Parathyroid adenoma (tissue), 2 donors: ENCODE data around the gene DYNLT4.
A peak's percentile ranks its signal among the peaks of the same experiment; 100 is the strongest.
"Not testable (repeated sequence)": the region's sequence is repeated elsewhere in the genome, so short reads cannot be mapped to it uniquely, and the experiment has no call there.

Source experiments
- H2AFZ ChIP-seq: fragments of 300-600 bp; sonication (generic); one replicate; pipeline ENCODE4 v1.7.0; 2017; ENCODE audit warnings: antibody characterized with exemption, mild to moderate bottlenecking
- H3K27ac ChIP-seq: fragments of 300-600 bp; sonication (generic); one replicate; pipeline ENCODE4 v1.7.0; 2017
- H3K27me3 ChIP-seq: fragments of 300-600 bp; sonication (generic); one replicate; pipeline ENCODE4 v1.7.0; 2017; ENCODE audit warnings: low read length; ENCODE audit not compliant: control insufficient read depth, insufficient read depth
- H3K36me3 ChIP-seq: fragments of 300-600 bp; sonication (generic); one replicate; pipeline ENCODE4 v1.7.0; 2017; ENCODE audit warnings: low read length; ENCODE audit not compliant: control insufficient read depth, insufficient read depth
- H3K4me1 ChIP-seq: fragments of 300-600 bp; sonication (generic); one replicate; pipeline ENCODE4 v1.7.0; 2017; ENCODE audit warnings: control low read depth
- H3K4me2 ChIP-seq: fragments of 300-600 bp; sonication (generic); one replicate; pipeline ENCODE4 v1.7.0; 2017; ENCODE audit warnings: low read length
- H3K4me3 ChIP-seq: fragments of 300-600 bp; sonication (generic); one replicate; pipeline ENCODE4 v1.7.0; 2017; ENCODE audit warnings: low read depth, low read length
- H3K79me2 ChIP-seq: fragments of 300-600 bp; sonication (generic); one replicate; pipeline ENCODE4 v1.7.0; 2017; ENCODE audit warnings: control low read depth
- H3K9ac ChIP-seq: fragments of 300-600 bp; sonication (generic); one replicate; pipeline ENCODE4 v1.7.0; 2017; ENCODE audit warnings: mild to moderate bottlenecking
- H3K9me3 ChIP-seq: fragments of 300-600 bp; sonication (generic); one replicate; pipeline ENCODE4 v1.7.0; 2017; ENCODE audit warnings: low read length; ENCODE audit not compliant: control insufficient read depth
- TF ChIP-seq, protein P1 (sequence below): fragments of 300-600 bp; sonication (generic); IDR thresholded peaks from one replicate; pipeline ENCODE4 v1.7.0; 2017; ENCODE audit warnings: antibody characterized with exemption, mild to moderate bottlenecking
- donor health status: primary hyperparathyroidism.

Gene DYNLT4

DNA sequence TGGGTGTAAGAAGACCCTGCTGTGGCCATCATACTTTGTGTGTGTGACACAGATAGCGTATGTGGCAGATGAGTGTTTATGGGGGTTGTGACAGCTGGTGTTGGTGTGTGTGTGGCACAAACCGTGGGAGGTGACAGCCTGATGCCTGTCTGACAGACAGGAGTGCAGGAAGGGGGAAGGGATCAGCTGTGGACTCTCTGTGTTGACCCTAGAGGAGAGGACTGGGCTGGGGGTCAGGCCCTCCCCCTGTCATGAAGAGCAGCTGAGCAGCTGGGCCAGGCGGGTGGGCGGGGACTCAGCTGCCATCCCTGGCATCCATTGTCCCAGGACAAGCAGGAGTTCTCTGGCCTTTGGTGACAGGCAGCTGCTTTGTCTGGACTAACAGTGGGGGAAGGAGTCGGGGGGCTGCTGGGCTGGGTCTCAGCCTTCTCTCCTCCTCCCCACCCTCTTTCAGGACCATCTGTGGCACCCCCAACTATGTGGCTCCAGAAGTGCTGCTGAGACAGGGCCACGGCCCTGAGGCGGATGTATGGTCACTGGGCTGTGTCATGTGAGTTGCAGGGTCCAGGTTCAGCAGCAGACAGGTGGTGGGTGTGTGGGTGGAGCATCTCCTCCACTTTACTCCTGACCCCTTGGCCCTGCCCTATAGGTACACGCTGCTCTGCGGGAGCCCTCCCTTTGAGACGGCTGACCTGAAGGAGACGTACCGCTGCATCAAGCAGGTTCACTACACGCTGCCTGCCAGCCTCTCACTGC, 4.7 kb downstream of the DYNLT4 start:
- H3K27ac ChIP-seq = no peak overlapping the region

DNA sequence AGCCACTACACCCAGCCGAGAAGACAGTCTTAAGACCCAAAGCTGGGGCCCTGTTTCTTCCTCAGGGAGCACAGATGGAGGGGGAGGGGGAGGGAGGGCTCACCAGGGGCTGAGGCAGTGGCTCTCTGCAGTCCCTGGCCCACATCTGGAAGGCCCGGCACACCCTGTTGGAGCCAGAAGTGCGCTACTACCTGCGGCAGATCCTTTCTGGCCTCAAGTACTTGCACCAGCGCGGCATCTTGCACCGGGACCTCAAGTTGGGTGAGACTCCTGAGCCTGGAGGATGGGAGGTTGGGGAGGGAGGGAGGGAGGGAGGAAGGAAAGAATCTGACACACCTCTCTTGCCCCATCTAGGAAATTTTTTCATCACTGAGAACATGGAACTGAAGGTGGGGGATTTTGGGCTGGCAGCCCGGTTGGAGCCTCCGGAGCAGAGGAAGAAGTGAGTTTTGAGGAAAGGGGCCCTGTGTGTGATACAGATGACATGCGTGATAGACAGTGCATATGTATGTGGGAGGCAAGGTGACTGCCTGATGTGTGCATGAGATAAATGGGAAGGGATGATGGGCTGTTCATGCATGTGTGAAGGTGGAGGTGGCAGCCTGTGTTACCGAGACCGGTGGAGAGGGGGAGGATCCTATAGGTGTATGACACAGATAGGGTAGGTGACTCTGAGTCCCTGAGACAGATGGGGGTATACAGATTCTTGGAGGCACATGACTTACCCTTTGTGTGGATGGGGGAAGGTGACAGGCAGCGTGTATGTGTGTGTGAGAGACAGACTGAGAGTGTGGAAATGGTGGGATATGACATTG, 5.5 kb downstream of the DYNLT4 start:
- TF ChIP-seq, protein P1, sequence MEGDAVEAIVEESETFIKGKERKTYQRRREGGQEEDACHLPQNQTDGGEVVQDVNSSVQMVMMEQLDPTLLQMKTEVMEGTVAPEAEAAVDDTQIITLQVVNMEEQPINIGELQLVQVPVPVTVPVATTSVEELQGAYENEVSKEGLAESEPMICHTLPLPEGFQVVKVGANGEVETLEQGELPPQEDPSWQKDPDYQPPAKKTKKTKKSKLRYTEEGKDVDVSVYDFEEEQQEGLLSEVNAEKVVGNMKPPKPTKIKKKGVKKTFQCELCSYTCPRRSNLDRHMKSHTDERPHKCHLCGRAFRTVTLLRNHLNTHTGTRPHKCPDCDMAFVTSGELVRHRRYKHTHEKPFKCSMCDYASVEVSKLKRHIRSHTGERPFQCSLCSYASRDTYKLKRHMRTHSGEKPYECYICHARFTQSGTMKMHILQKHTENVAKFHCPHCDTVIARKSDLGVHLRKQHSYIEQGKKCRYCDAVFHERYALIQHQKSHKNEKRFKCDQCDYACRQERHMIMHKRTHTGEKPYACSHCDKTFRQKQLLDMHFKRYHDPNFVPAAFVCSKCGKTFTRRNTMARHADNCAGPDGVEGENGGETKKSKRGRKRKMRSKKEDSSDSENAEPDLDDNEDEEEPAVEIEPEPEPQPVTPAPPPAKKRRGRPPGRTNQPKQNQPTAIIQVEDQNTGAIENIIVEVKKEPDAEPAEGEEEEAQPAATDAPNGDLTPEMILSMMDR = no peak
- no peak overlapping the region for H2AFZ ChIP-seq
- peaks cover 3% of the 10 kb centered on the region for H3K4me1 ChIP-seq
- no peak overlapping the region for H3K9ac ChIP-seq
- H3K4me3 ChIP-seq = peak overlapping the region; percentile 78
- H3K27me3 ChIP-seq = no peaks in the 10 kb centered on the region
- peak overlapping the region; percentile 55 for H3K4me2 ChIP-seq
- H3K9me3 ChIP-seq = no peaks in the 10 kb centered on the region
- no peaks in the 10 kb centered on the region for H3K79me2 ChIP-seq
- H3K27ac ChIP-seq = no peak overlapping the region
- no peaks in the 10 kb centered on the region for H3K36me3 ChIP-seq

More for the DNA sequence above, 4.7 kb downstream of the DYNLT4 start:
- H3K4me1 ChIP-seq = peaks cover 11% of the 10 kb centered on the region
- H3K4me3 ChIP-seq = no peak overlapping the region
- H3K79me2 ChIP-seq = no peaks in the 10 kb centered on the region
- TF ChIP-seq, protein P1 = no peak
- H3K27me3 ChIP-seq = no peaks in the 10 kb centered on the region
- no peaks in the 10 kb centered on the region for H3K9me3 ChIP-seq
- H2AFZ ChIP-seq = no peak overlapping the region
- H3K36me3 ChIP-seq = no peaks in the 10 kb centered on the region
- H3K4me2 ChIP-seq = peak overlapping the region; percentile 55
- no peak overlapping the region for H3K9ac ChIP-seq

DNA sequence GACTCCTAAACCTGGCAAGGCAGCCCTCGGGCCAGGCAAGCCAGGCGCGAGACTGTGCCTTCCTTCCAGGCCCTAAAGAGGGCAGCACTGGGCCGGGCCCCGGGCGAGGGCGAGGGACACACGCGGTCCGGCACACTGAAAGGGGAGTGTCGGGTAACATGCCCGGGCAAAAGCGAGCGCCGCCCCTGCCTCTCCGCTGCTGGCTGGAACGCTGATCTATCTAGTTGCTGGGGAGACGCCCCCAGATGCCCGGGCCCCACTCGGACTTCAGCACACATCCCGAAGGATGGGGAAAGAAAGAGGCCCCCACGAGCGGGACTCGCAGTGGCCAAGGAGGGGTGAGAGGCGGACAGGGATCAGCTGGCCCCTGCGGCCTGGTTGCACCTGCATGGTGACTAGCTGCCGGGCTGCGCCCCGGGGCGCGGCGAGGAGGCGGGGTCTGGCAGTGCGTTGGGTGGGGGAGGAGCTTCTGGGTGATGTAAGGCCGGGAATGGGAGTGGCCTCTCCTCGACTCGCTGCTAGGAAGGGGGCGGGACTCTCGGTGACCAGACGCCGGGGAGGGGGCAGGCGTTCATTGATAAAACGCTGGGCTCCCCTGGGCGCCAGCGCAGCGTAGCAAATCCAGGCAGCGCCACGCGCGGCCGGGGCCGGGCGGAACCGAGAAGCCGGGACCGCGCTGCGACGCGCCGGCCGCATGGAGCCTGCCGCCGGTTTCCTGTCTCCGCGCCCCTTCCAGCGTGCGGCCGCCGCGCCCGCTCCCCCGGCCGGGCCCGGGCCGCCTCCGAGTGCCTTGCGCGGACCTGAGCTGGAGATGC, 7.2 kb downstream of the DYNLT4 start, which contains the start of gene PLK3:
TSS of gene PLK3 (plus strand) at position 608 of the 815 bp plus-strand sequence. CDS start at position 695, 87 bp downstream.
- Histone ChIP-seq H3K9ac (peak within 1 kb of the TSS; percentile 46), H3K4me3 (peak within 1 kb of the TSS; percentile 78), H3K27me3 (no peaks in the 10 kb centered on the region), H3K79me2 (no peaks in the 10 kb centered on the region), H3K4me1 (no peaks in the 10 kb centered on the region), H3K27ac (peak within 1 kb of the TSS; percentile 86), H3K4me2 (peak within 1 kb of the TSS; percentile 98), H2AFZ (peak within 1 kb of the TSS; percentile 88), H3K36me3 (no peaks in the 10 kb centered on the region), H3K9me3 (no peaks in the 10 kb centered on the region)
- TF ChIP-seq, protein P1 = peak; percentile 86

DNA sequence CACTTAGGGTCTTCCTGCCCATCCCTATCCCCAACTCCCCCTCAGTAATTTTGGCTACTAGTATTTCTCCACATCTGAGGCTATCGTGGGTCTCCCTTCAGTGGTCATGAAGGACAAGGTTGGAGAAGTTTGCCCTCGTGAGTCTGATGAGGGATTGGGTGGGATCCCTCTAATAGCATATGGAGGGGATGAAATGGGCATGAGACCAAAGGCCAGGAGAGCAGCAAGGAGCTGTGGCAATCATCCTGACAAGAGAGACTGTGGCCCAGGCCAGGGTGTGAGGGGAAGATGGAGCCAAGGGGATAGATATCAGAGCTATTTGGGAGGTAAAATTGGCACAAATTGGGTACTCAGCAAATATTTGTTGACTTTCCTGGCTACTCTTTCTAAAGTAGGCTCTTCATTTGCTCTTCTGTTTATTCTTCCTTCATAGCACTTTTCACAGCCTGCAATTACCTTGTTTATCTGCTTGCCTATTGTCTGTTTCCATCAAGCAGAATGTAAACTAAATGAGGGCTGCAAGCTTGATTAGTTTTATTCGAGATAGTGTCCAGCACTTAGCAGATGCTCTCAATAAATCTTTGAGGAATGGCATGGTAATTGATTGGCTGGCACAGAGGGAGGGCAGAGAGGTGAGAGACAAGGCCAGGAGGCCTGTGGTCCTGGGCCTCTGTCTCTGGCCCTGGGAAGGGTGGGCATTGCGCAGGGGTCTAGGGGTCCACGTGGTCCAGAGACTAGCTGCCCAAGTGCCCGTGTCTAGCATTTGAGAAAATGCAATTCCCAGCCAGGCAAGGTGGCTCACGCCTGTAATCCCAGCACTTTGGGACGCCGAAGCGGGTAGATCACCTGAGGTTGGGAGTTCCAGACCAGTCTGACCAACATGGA, 8.4 kb downstream of the DYNLT4 start:
- H3K4me3 ChIP-seq = no peak overlapping the region
- H2AFZ ChIP-seq = peak overlapping the region; percentile 46
- TF ChIP-seq, protein P1 = no peak
- no peaks in the 10 kb centered on the region for H3K9me3 ChIP-seq
- peak overlapping the region; percentile 86 for H3K27ac ChIP-seq
- no peaks in the 10 kb centered on the region for H3K36me3 ChIP-seq
- no peak overlapping the region for H3K9ac ChIP-seq
- no peaks in the 10 kb centered on the region for H3K4me1 ChIP-seq
- H3K4me2 ChIP-seq = no peak overlapping the region
- no peaks in the 10 kb centered on the region for H3K27me3 ChIP-seq
- no peaks in the 10 kb centered on the region for H3K79me2 ChIP-seq

DNA sequence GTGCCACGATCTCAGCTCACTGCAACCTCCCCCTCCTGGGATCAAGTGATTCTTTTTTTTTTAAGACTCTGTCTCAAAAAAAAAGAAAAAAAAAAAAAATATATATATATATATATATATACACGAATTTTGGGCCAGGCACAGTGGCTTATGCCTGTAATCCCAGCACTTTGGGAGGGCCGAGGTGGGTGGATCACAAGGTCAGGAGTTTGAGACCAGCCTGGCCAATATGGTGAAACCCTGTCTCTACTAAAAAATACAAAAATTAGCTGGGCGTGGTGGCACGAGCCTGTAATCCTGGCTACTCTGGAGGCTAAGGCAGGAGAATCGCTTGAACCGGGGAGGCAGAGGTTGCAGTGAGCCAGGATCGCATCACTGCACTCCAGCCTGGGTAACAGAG, 9.3 kb downstream of the DYNLT4 start:
- H3K9me3 ChIP-seq, H3K36me3 ChIP-seq, H3K4me3 ChIP-seq, H3K9ac ChIP-seq, H3K27ac ChIP-seq, H3K4me1 ChIP-seq, H2AFZ ChIP-seq, H3K4me2 ChIP-seq, H3K79me2 ChIP-seq, H3K27me3 ChIP-seq: not testable (repeated sequence)
